ENCODE results near the gene TGIF2.

TGIF2 gene

GRCh38 chr20:36573103-36573797, at the start of gene TGIF2:
TGIF2 (plus strand) TSS chr20:36573597; CDS start chr20:36578775, 5,178 bp downstream.
- no peaks in the 10 kb centered on the region for H3K9me2 ChIP-seq (ENCODE audit: low read depth, low read length)
- H3K36me3 ChIP-seq (ENCODE audit: insufficient read depth, low read length): peaks cover 12% of the 10 kb centered on the region; the same call in 1 of the 2 replicates
- no peak for TF ChIP-seq EZH2 (IDR thresholded peaks at IDR 0.05; ENCODE audit: borderline replicate concordance, low read length)
- TF ChIP-seq, protein P1, sequence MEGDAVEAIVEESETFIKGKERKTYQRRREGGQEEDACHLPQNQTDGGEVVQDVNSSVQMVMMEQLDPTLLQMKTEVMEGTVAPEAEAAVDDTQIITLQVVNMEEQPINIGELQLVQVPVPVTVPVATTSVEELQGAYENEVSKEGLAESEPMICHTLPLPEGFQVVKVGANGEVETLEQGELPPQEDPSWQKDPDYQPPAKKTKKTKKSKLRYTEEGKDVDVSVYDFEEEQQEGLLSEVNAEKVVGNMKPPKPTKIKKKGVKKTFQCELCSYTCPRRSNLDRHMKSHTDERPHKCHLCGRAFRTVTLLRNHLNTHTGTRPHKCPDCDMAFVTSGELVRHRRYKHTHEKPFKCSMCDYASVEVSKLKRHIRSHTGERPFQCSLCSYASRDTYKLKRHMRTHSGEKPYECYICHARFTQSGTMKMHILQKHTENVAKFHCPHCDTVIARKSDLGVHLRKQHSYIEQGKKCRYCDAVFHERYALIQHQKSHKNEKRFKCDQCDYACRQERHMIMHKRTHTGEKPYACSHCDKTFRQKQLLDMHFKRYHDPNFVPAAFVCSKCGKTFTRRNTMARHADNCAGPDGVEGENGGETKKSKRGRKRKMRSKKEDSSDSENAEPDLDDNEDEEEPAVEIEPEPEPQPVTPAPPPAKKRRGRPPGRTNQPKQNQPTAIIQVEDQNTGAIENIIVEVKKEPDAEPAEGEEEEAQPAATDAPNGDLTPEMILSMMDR (IDR thresholded peaks at IDR 0.05; ENCODE audit: low read length): no peak
- H3K79me2 ChIP-seq (ENCODE audit: insufficient read depth, low read length): peaks cover 27% of the 10 kb centered on the region
- peak within 1 kb of the TSS; percentile 82 for H3K4me2 ChIP-seq (ENCODE audit: low read length)
- H3K9me3 ChIP-seq (ENCODE audit: low read length): no peaks in the 10 kb centered on the region
- H3K9ac ChIP-seq (ENCODE audit: low read length): peak within 1 kb of the TSS; percentile 93
- peaks cover 5% of the 10 kb centered on the region; the same call in 1 of the 2 replicates for H3F3A ChIP-seq (ENCODE audit: insufficient read depth, low read length)
- H2AFZ ChIP-seq (ENCODE audit: low read length): peak within 1 kb of the TSS; percentile 56; the same call in 1 of the 2 replicates
- no peaks in the 10 kb centered on the region for H4K20me1 ChIP-seq (ENCODE audit: insufficient read depth, low read length)
- H3K4me1 ChIP-seq (ENCODE audit: insufficient read depth, low read length, severe bottlenecking): peaks cover 23% of the 10 kb centered on the region
- peak within 1 kb of the TSS; percentile 77 for H3K4me3 ChIP-seq (ENCODE audit: low read depth, low read length, poor library complexity, severe bottlenecking)
- H3K27ac ChIP-seq (ENCODE audit: low read depth, low read length, poor library complexity, severe bottlenecking): peak within 1 kb of the TSS; percentile 69
- no peaks in the 10 kb centered on the region for H3K27me3 ChIP-seq (ENCODE audit: insufficient read depth, low read length)

GRCh38 chr20:36525620-36526365, 47.6 kb upstream of the TGIF2 start:
- no peak for TF ChIP-seq EZH2 (IDR thresholded peaks at IDR 0.05; ENCODE audit: borderline replicate concordance, low read length)
- TF ChIP-seq, protein P1 (IDR thresholded peaks at IDR 0.05; ENCODE audit: low read length): no peak
- no peak overlapping the region for H3K4me3 ChIP-seq (ENCODE audit: low read depth, low read length, poor library complexity, severe bottlenecking)
- no peaks in the 10 kb centered on the region; the same call in 1 of the 2 replicates for H3K36me3 ChIP-seq (ENCODE audit: insufficient read depth, low read length)
- H2AFZ ChIP-seq (ENCODE audit: low read length): no peak overlapping the region
- no peaks in the 10 kb centered on the region for H4K20me1 ChIP-seq (ENCODE audit: insufficient read depth, low read length)
- no peaks in the 10 kb centered on the region for H3K4me1 ChIP-seq (ENCODE audit: insufficient read depth, low read length, severe bottlenecking)
- no peak overlapping the region for H3K9ac ChIP-seq (ENCODE audit: low read length)
- no peak overlapping the region for H3K27ac ChIP-seq (ENCODE audit: low read depth, low read length, poor library complexity, severe bottlenecking)
- no peaks in the 10 kb centered on the region for H3K9me3 ChIP-seq (ENCODE audit: low read length)
- no peaks in the 10 kb centered on the region for H3K27me3 ChIP-seq (ENCODE audit: insufficient read depth, low read length)
- H3K9me2 ChIP-seq (ENCODE audit: low read depth, low read length): no peaks in the 10 kb centered on the region
- no peaks in the 10 kb centered on the region for H3F3A ChIP-seq (ENCODE audit: insufficient read depth, low read length)
- H3K79me2 ChIP-seq (ENCODE audit: insufficient read depth, low read length): no peaks in the 10 kb centered on the region
- H3K4me2 ChIP-seq (ENCODE audit: low read length): no peak overlapping the region

DNA sequence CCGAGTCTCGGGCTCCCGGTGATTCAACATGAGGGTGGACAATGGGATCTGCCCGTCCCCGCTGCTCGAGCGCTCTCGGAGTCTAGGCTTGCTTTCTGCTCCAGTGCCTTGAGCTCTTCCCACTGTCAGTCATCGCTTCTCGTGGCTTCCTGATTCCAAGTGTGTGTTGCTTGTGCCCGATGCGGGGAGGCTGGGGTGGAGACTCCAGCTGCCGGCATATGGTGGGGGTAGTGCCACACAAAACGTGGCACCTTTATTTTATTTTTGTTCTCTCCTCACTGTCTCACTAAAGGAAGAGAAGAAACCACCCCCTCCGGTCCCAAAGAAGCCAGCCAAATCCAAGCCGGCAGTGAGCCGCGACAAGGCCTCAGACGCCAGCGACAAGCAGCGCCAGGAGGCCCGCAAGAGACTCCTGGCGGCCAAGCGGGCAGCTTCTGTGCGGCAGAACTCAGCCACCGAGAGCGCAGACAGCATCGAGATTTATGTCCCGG, 46.8 kb upstream of the TGIF2 start:
- H3F3A ChIP-seq (ENCODE audit: insufficient read depth, low read length): no peaks in the 10 kb centered on the region
- H3K4me1 ChIP-seq (ENCODE audit: insufficient read depth, low read length, severe bottlenecking): no peaks in the 10 kb centered on the region
- H3K9me3 ChIP-seq (ENCODE audit: low read length): no peaks in the 10 kb centered on the region
- TF ChIP-seq EZH2 (IDR thresholded peaks at IDR 0.05; ENCODE audit: borderline replicate concordance, low read length): no peak
- TF ChIP-seq, protein P1 (IDR thresholded peaks at IDR 0.05; ENCODE audit: low read length): no peak
- H4K20me1 ChIP-seq (ENCODE audit: insufficient read depth, low read length): no peaks in the 10 kb centered on the region
- no peak overlapping the region for H3K9ac ChIP-seq (ENCODE audit: low read length)
- H3K79me2 ChIP-seq (ENCODE audit: insufficient read depth, low read length): no peaks in the 10 kb centered on the region
- H3K9me2 ChIP-seq (ENCODE audit: low read depth, low read length): no peaks in the 10 kb centered on the region
- no peak overlapping the region for H2AFZ ChIP-seq (ENCODE audit: low read length)
- no peak overlapping the region for H3K4me2 ChIP-seq (ENCODE audit: low read length)
- no peaks in the 10 kb centered on the region; the same call in 1 of the 2 replicates for H3K36me3 ChIP-seq (ENCODE audit: insufficient read depth, low read length)
- H3K4me3 ChIP-seq (ENCODE audit: low read depth, low read length, poor library complexity, severe bottlenecking): no peak overlapping the region
- no peaks in the 10 kb centered on the region for H3K27me3 ChIP-seq (ENCODE audit: insufficient read depth, low read length)
- no peak overlapping the region for H3K27ac ChIP-seq (ENCODE audit: low read depth, low read length, poor library complexity, severe bottlenecking)
